PFSK-1 (cell line): ENCODE measurements around the gene GOLIM4.

Experiments used
- POLR2AphosphoS5 ChIP-seq: IDR thresholded peaks from 2 replicates; pipeline ENCODE4 v1.6.1; 2012; ENCODE audit warnings: low read depth, mild to moderate bottlenecking, control low read depth, low read length, moderate library complexity
- SIN3A ChIP-seq: IDR thresholded peaks from 2 replicates; pipeline ENCODE4 v1.6.1; 2012; ENCODE audit warnings: mild to moderate bottlenecking, low read length, moderate library complexity, borderline replicate concordance; ENCODE audit not compliant: insufficient read depth
- TAF1 ChIP-seq: IDR thresholded peaks from 2 replicates; pipeline ENCODE4 v1.6.1; 2012; ENCODE audit warnings: low read length, control low read depth, borderline replicate concordance; ENCODE audit not compliant: insufficient read depth
- TF ChIP-seq, protein P1 (sequence below), 2 experiments: IDR thresholded peaks; 2 replicates each; pipeline versions ENCODE4 v1.6.1 to v1.8.0; 2011 to 2012; ENCODE audit warnings: low read depth in 2 of 2, low read length in 2 of 2, control low read depth in 1 of 2, inconsistent platforms in 1 of 2, mild to moderate bottlenecking in 1 of 2, moderate library complexity in 1 of 2; ENCODE audit not compliant: insufficient read depth in 1 of 2

- no peak for TF ChIP-seq POLR2AphosphoS5
- TF ChIP-seq TAF1 = no peak
- TF ChIP-seq, protein P1, sequence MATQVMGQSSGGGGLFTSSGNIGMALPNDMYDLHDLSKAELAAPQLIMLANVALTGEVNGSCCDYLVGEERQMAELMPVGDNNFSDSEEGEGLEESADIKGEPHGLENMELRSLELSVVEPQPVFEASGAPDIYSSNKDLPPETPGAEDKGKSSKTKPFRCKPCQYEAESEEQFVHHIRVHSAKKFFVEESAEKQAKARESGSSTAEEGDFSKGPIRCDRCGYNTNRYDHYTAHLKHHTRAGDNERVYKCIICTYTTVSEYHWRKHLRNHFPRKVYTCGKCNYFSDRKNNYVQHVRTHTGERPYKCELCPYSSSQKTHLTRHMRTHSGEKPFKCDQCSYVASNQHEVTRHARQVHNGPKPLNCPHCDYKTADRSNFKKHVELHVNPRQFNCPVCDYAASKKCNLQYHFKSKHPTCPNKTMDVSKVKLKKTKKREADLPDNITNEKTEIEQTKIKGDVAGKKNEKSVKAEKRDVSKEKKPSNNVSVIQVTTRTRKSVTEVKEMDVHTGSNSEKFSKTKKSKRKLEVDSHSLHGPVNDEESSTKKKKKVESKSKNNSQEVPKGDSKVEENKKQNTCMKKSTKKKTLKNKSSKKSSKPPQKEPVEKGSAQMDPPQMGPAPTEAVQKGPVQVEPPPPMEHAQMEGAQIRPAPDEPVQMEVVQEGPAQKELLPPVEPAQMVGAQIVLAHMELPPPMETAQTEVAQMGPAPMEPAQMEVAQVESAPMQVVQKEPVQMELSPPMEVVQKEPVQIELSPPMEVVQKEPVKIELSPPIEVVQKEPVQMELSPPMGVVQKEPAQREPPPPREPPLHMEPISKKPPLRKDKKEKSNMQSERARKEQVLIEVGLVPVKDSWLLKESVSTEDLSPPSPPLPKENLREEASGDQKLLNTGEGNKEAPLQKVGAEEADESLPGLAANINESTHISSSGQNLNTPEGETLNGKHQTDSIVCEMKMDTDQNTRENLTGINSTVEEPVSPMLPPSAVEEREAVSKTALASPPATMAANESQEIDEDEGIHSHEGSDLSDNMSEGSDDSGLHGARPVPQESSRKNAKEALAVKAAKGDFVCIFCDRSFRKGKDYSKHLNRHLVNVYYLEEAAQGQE (IDR thresholded peaks at IDR 0.05; ENCODE audit: insufficient read depth in 1 of 2, low read depth in 2 of 2, low read length in 2 of 2) = no peak
- no peak for TF ChIP-seq SIN3A
Measured at GRCh38 chr3:168003911-168004310, 91.8 kb downstream of the GOLIM4 start.
